Testis (tissue), 2 donors: Measurements from ENCODE around the gene EPN3.

Source experiments
- CTCF ChIP-seq, 3 experiments: fragments of 450-650 bp in 2 of 3; fragments of 200-600 bp in 1 of 3; sonication (generic) in 1 of 3; IDR thresholded peaks; one replicate each; pipeline ENCODE4 v1.5.1; 2016 to 2019; ENCODE audit warnings: antibody characterized with exemption in 3 of 3, mild to moderate bottlenecking in 2 of 3, moderate library complexity in 1 of 3
- POLR2A ChIP-seq: fragments of 450-650 bp; IDR thresholded peaks from one replicate; pipeline ENCODE4 v1.6.1; 2017; ENCODE audit warnings: antibody characterized with exemption, mild to moderate bottlenecking, moderate library complexity

- TF ChIP-seq CTCF (IDR thresholded peaks at IDR 0.05) (no peak), POLR2A (no peak)
Observed at GRCh38 chr17:50576864-50577263, 44.3 kb downstream of the EPN3 start.
